Upper lobe of left lung (tissue), 4 donors: ENCODE data around the gene ENOX1.

Source experiments
- POLR2A ChIP-seq, 4 donors: fragments of 450-650 bp; IDR thresholded peaks; one replicate each; pipeline ENCODE4 v1.5.1; 2016 to 2017; ENCODE audit warnings: antibody characterized with exemption in 4 of 4, mild to moderate bottlenecking in 2 of 4
- TF ChIP-seq, protein P1 (sequence below), 6 experiments: fragments of 450-650 bp in 4 of 6; fragments of 200-600 bp in 2 of 6; sonication (generic) in 2 of 6; IDR thresholded peaks; one replicate each; pipeline ENCODE4 v1.5.1; 2016 to 2019; ENCODE audit warnings: antibody characterized with exemption in 6 of 6

- TF ChIP-seq, protein P1, sequence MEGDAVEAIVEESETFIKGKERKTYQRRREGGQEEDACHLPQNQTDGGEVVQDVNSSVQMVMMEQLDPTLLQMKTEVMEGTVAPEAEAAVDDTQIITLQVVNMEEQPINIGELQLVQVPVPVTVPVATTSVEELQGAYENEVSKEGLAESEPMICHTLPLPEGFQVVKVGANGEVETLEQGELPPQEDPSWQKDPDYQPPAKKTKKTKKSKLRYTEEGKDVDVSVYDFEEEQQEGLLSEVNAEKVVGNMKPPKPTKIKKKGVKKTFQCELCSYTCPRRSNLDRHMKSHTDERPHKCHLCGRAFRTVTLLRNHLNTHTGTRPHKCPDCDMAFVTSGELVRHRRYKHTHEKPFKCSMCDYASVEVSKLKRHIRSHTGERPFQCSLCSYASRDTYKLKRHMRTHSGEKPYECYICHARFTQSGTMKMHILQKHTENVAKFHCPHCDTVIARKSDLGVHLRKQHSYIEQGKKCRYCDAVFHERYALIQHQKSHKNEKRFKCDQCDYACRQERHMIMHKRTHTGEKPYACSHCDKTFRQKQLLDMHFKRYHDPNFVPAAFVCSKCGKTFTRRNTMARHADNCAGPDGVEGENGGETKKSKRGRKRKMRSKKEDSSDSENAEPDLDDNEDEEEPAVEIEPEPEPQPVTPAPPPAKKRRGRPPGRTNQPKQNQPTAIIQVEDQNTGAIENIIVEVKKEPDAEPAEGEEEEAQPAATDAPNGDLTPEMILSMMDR (IDR thresholded peaks at IDR 0.05): no peak
- TF ChIP-seq POLR2A (IDR thresholded peaks at IDR 0.05): no peak
Observed at GRCh38 chr13:43240278-43240677, 546.5 kb downstream of the ENOX1 start.
